Activated CD4-positive, alpha-beta T cell treated with anti-CD3 and anti-CD28 coated beads for 1 hour (primary cell): ENCODE data around the gene TGM3.

Experiments
- DNase-seq: peaks from one replicate; pipeline ENCODE4 v3.0.0-alpha.2; 2020

Gene TGM3

GRCh38 chr20:2285613-2286012 is 10.2 kb upstream of the TGM3 start:
- no peak for DNase-seq

GRCh38 chr20:2287504-2287903 is 8.3 kb upstream of the TGM3 start:
- no peak for DNase-seq

GRCh38 chr20:2289475-2289874 is 6.3 kb upstream of the TGM3 start:
- no peak for DNase-seq

- DNase-seq = no peak
Observed at GRCh38 chr20:2290486-2290885, 5.3 kb upstream of the TGM3 start.

GRCh38 chr20:2292416-2293110 is 3.2 kb upstream of the TGM3 start:
- no peak for DNase-seq

- DNase-seq = no peak
Observed at GRCh38 chr20:2293486-2293885, 2.3 kb upstream of the TGM3 start.

GRCh38 chr20:2293971-2294370 is 1.8 kb upstream of the TGM3 start:
- DNase-seq = no peak

GRCh38 chr20:2295286-2295685 is 515 bp upstream of the TGM3 start:
- DNase-seq = no peak

GRCh38 chr20:2296524-2297356 is 939 bp downstream of the TGM3 start:
- no peak for DNase-seq

GRCh38 chr20:2297357-2297728 is 1.5 kb downstream of the TGM3 start:
- no peak for DNase-seq

- no peak for DNase-seq
Observed at GRCh38 chr20:2298116-2298515, 2.3 kb downstream of the TGM3 start.

- no peak for DNase-seq
Observed at GRCh38 chr20:2298701-2299100, 2.9 kb downstream of the TGM3 start.

- DNase-seq = no peak
Observed at GRCh38 chr20:2299301-2299700, 3.5 kb downstream of the TGM3 start.

GRCh38 chr20:2300002-2300401 is 4.2 kb downstream of the TGM3 start:
- DNase-seq = no peak

- no peak for DNase-seq
Observed at GRCh38 chr20:2300420-2300819, 4.6 kb downstream of the TGM3 start.

- no peak for DNase-seq
Observed at GRCh38 chr20:2301164-2301622, 5.4 kb downstream of the TGM3 start.

- DNase-seq = no peak
Observed at GRCh38 chr20:2302384-2303060, 6.7 kb downstream of the TGM3 start.

GRCh38 chr20:2303673-2304072 is 7.9 kb downstream of the TGM3 start:
- no peak for DNase-seq

GRCh38 chr20:2304180-2304579 is 8.4 kb downstream of the TGM3 start:
- no peak for DNase-seq

GRCh38 chr20:2305029-2305428 is 9.2 kb downstream of the TGM3 start:
- DNase-seq = no peak

GRCh38 chr20:2305479-2305878 is 9.7 kb downstream of the TGM3 start:
- no peak for DNase-seq

- no peak for DNase-seq
Observed at GRCh38 chr20:2305946-2306345, 10.1 kb downstream of the TGM3 start.

GRCh38 chr20:2307136-2307535 is 11.3 kb downstream of the TGM3 start:
- no peak for DNase-seq

- DNase-seq = no peak
Observed at GRCh38 chr20:2311329-2311728, 15.5 kb downstream of the TGM3 start.
